ENCODE results near the gene PDCD11. TPM values are rescaled to one million over a fixed set of nuclear protein-coding genes. Genes with fewer than 3 reads are reported as not detected.
"Not testable (repeated sequence)": the region's sequence is repeated elsewhere in the genome, so short reads cannot be mapped to it uniquely, and the experiment has no call there.

The PDCD11 gene
- polyA plus RNA-seq, 1 donor: 23.8 TPM

- H3K36me3 ChIP-seq (ENCODE audit: control insufficient read depth, insufficient read depth, low read length): no peaks in the 10 kb centered on the region
- no peak for DNase-seq
- H3K27ac ChIP-seq (ENCODE audit: low read length): no peak overlapping the region
- no peaks in the 10 kb centered on the region for H3K4me1 ChIP-seq (ENCODE audit: control insufficient read depth, insufficient read depth, low read length)
- H3K9me3 ChIP-seq (ENCODE audit: control insufficient read depth, low read depth, low read length): peaks cover 4% of the 10 kb centered on the region
- no peaks in the 10 kb centered on the region for H3K27me3 ChIP-seq (ENCODE audit: control insufficient read depth, insufficient read depth, low read length)
- WGBS (ENCODE audit: insufficient coverage, low lambda C conversion rate): no CpG with 5 or more reads among the region's 2 CpGs
- no peak overlapping the region for H3K4me3 ChIP-seq (ENCODE audit: low read length)
These were observed 75.6 kb downstream of the PDCD11 start for GRCh38 chr10:103472005-103472404.

- H3K9me3 ChIP-seq (ENCODE audit: control insufficient read depth, low read depth, low read length): peaks cover 4% of the 10 kb centered on the region
- H3K27me3 ChIP-seq (ENCODE audit: control insufficient read depth, insufficient read depth, low read length): no peaks in the 10 kb centered on the region
- DNase-seq: no peak
- H3K27ac ChIP-seq (ENCODE audit: low read length): no peak overlapping the region
- H3K36me3 ChIP-seq (ENCODE audit: control insufficient read depth, insufficient read depth, low read length): no peaks in the 10 kb centered on the region
- no peaks in the 10 kb centered on the region for H3K4me1 ChIP-seq (ENCODE audit: control insufficient read depth, insufficient read depth, low read length)
- WGBS (ENCODE audit: insufficient coverage, low lambda C conversion rate): no CpG with 5 or more reads among the region's 32 CpGs
- H3K4me3 ChIP-seq (ENCODE audit: low read length): no peak overlapping the region
These were observed 76.8 kb downstream of the PDCD11 start for GRCh38 chr10:103473261-103473671.

- WGBS (ENCODE audit: insufficient coverage, low lambda C conversion rate): 94% methylated on average over 3 of the region's 3 CpGs
- Histone ChIP-seq H3K27ac (ENCODE audit: low read length) (no peak overlapping the region), H3K36me3 (ENCODE audit: control insufficient read depth, insufficient read depth, low read length) (no peaks in the 10 kb centered on the region), H3K9me3 (ENCODE audit: control insufficient read depth, low read depth, low read length) (peaks cover 4% of the 10 kb centered on the region), H3K4me3 (ENCODE audit: low read length) (no peak overlapping the region), H3K4me1 (ENCODE audit: control insufficient read depth, insufficient read depth, low read length) (no peaks in the 10 kb centered on the region), H3K27me3 (ENCODE audit: control insufficient read depth, insufficient read depth, low read length) (no peaks in the 10 kb centered on the region)
- no peak for DNase-seq
These were observed 77.7 kb downstream of the PDCD11 start for GRCh38 chr10:103474077-103474476.

GRCh38 chr10:103475437-103475836, 79.0 kb downstream of the PDCD11 start:
- no peak for DNase-seq
- no peak overlapping the region for H3K4me3 ChIP-seq (ENCODE audit: low read length)
- H3K36me3 ChIP-seq (ENCODE audit: control insufficient read depth, insufficient read depth, low read length): no peaks in the 10 kb centered on the region
- H3K27me3 ChIP-seq (ENCODE audit: control insufficient read depth, insufficient read depth, low read length): no peaks in the 10 kb centered on the region
- H3K4me1 ChIP-seq (ENCODE audit: control insufficient read depth, insufficient read depth, low read length): no peaks in the 10 kb centered on the region
- WGBS (ENCODE audit: insufficient coverage, low lambda C conversion rate): no CpG with 5 or more reads among the region's 4 CpGs
- no peak overlapping the region for H3K27ac ChIP-seq (ENCODE audit: low read length)
- peaks cover 4% of the 10 kb centered on the region for H3K9me3 ChIP-seq (ENCODE audit: control insufficient read depth, low read depth, low read length)

- H3K27me3 ChIP-seq (ENCODE audit: control insufficient read depth, insufficient read depth, low read length): no peaks in the 10 kb centered on the region
- no peak overlapping the region for H3K4me3 ChIP-seq (ENCODE audit: low read length)
- DNase-seq: peak in 1 of 2 donors; percentile 31
- H3K27ac ChIP-seq (ENCODE audit: low read length): no peak overlapping the region
- H3K4me1 ChIP-seq (ENCODE audit: control insufficient read depth, insufficient read depth, low read length): no peaks in the 10 kb centered on the region
- no peaks in the 10 kb centered on the region for H3K36me3 ChIP-seq (ENCODE audit: control insufficient read depth, insufficient read depth, low read length)
- WGBS (ENCODE audit: insufficient coverage, low lambda C conversion rate): no CpG with 5 or more reads among the region's 11 CpGs
- peaks cover 4% of the 10 kb centered on the region for H3K9me3 ChIP-seq (ENCODE audit: control insufficient read depth, low read depth, low read length)
These were observed 79.8 kb downstream of the PDCD11 start for GRCh38 chr10:103476046-103476768.

GRCh38 chr10:103478671-103479070, 82.2 kb downstream of the PDCD11 start:
- DNase-seq: no peak
- Histone ChIP-seq H3K4me3 (ENCODE audit: low read length) (no peak overlapping the region), H3K36me3 (ENCODE audit: control insufficient read depth, insufficient read depth, low read length) (no peaks in the 10 kb centered on the region), H3K9me3 (ENCODE audit: control insufficient read depth, low read depth, low read length) (no peaks in the 10 kb centered on the region), H3K27me3 (ENCODE audit: control insufficient read depth, insufficient read depth, low read length) (no peaks in the 10 kb centered on the region), H3K4me1 (ENCODE audit: control insufficient read depth, insufficient read depth, low read length) (no peaks in the 10 kb centered on the region), H3K27ac (ENCODE audit: low read length) (no peak overlapping the region)
- WGBS (ENCODE audit: insufficient coverage, low lambda C conversion rate): no CpG with 5 or more reads among the region's 22 CpGs

- H3K27me3 ChIP-seq (ENCODE audit: control insufficient read depth, insufficient read depth, low read length): no peaks in the 10 kb centered on the region
- H3K4me3 ChIP-seq (ENCODE audit: low read length): no peak within 1 kb of the TSS
- WGBS (ENCODE audit: insufficient coverage, low lambda C conversion rate): no CpG with 5 or more reads among the region's 7 CpGs
- H3K9me3 ChIP-seq (ENCODE audit: control insufficient read depth, low read depth, low read length): no peaks in the 10 kb centered on the region
- no peak within 1 kb of the TSS for H3K27ac ChIP-seq (ENCODE audit: low read length)
- no peak for DNase-seq
- H3K36me3 ChIP-seq (ENCODE audit: control insufficient read depth, insufficient read depth, low read length): no peaks in the 10 kb centered on the region
- no peaks in the 10 kb centered on the region for H3K4me1 ChIP-seq (ENCODE audit: control insufficient read depth, insufficient read depth, low read length)
These were observed 82.7 kb downstream of the PDCD11 start, which contains the start of gene CALHM3 for GRCh38 chr10:103479135-103479534. Gene CALHM3 (minus strand): TSS chr10:103479240. CDS start chr10:103479032, 208 bp downstream.

GRCh38 chr10:103480521-103480920, 84.1 kb downstream of the PDCD11 start:
- no peaks in the 10 kb centered on the region for H3K27me3 ChIP-seq (ENCODE audit: control insufficient read depth, insufficient read depth, low read length)
- WGBS (ENCODE audit: insufficient coverage, low lambda C conversion rate): no CpG with 5 or more reads among the region's 5 CpGs
- no peak for DNase-seq

GRCh38 chr10:103481974-103482531, 85.6 kb downstream of the PDCD11 start:
- H3K4me3 ChIP-seq (ENCODE audit: low read length): no peak overlapping the region
- H3K27me3 ChIP-seq (ENCODE audit: control insufficient read depth, insufficient read depth, low read length): no peaks in the 10 kb centered on the region
- H3K9me3 ChIP-seq (ENCODE audit: control insufficient read depth, low read depth, low read length): no peaks in the 10 kb centered on the region
- no CpG with 5 or more reads among the region's 12 CpGs for WGBS (ENCODE audit: insufficient coverage, low lambda C conversion rate)
- no peaks in the 10 kb centered on the region for H3K36me3 ChIP-seq (ENCODE audit: control insufficient read depth, insufficient read depth, low read length)
- peak in 1 of 2 donors; percentile 43 for DNase-seq
- peaks cover 3% of the 10 kb centered on the region for H3K4me1 ChIP-seq (ENCODE audit: control insufficient read depth, insufficient read depth, low read length)
- H3K27ac ChIP-seq (ENCODE audit: low read length): no peak overlapping the region

More at GRCh38 chr10:103480521-103480920, 84.1 kb downstream of the PDCD11 start:
- Histone ChIP-seq H3K9me3 (ENCODE audit: control insufficient read depth, low read depth, low read length) (no peaks in the 10 kb centered on the region), H3K27ac (ENCODE audit: low read length) (no peak overlapping the region), H3K36me3 (ENCODE audit: control insufficient read depth, insufficient read depth, low read length) (no peaks in the 10 kb centered on the region), H3K4me1 (ENCODE audit: control insufficient read depth, insufficient read depth, low read length) (no peaks in the 10 kb centered on the region), H3K4me3 (ENCODE audit: low read length) (no peak overlapping the region)

GRCh38 chr10:103486635-103487409, 90.4 kb downstream of the PDCD11 start:
- H3K36me3 ChIP-seq (ENCODE audit: control insufficient read depth, insufficient read depth, low read length); H3K27me3 ChIP-seq (ENCODE audit: control insufficient read depth, insufficient read depth, low read length); DNase-seq; H3K4me3 ChIP-seq (ENCODE audit: low read length); H3K27ac ChIP-seq (ENCODE audit: low read length); H3K9me3 ChIP-seq (ENCODE audit: control insufficient read depth, low read depth, low read length): not testable (repeated sequence)
- H3K4me1 ChIP-seq (ENCODE audit: control insufficient read depth, insufficient read depth, low read length): peaks cover 10% of the 10 kb centered on the region
- WGBS (ENCODE audit: insufficient coverage, low lambda C conversion rate): 100% methylated on average over 1 of the region's 8 CpGs
